GM19463 (cell line): ENCODE results near the gene HGFAC.
"Not testable (repeated sequence)": the region's sequence is repeated elsewhere in the genome, so short reads cannot be mapped to it uniquely, and the experiment has no call there.

Source experiments
- ATAC-seq: cut with Tn5 transposase; IDR thresholded peaks from one replicate; pipeline ENCODE4 v1.9.1; 2021; ENCODE audit warnings: mild to moderate bottlenecking, moderate library complexity; ENCODE audit not compliant: unreplicated experiment

Gene HGFAC

GRCh38 chr4:3440011-3440410 is 1.8 kb upstream of the HGFAC start:
- ATAC-seq = no peak

GRCh38 chr4:3440979-3441500 is 728 bp upstream of the HGFAC start:
- ATAC-seq = no peak

GRCh38 chr4:3442460-3442958 is 741 bp downstream of the HGFAC start:
- ATAC-seq = no peak

GRCh38 chr4:3442959-3443749 is 1.4 kb downstream of the HGFAC start:
- peak; percentile 53 for ATAC-seq

- no peak for ATAC-seq
Measured at GRCh38 chr4:3443750-3444309, 2.1 kb downstream of the HGFAC start.

- ATAC-seq = no peak
Measured at GRCh38 chr4:3444351-3445110, 2.8 kb downstream of the HGFAC start.

GRCh38 chr4:3445111-3445820 is 3.5 kb downstream of the HGFAC start:
- no peak for ATAC-seq

- ATAC-seq = no peak
Measured at GRCh38 chr4:3445829-3446545, 4.2 kb downstream of the HGFAC start.

GRCh38 chr4:3446631-3447320 is 5.0 kb downstream of the HGFAC start:
- ATAC-seq = no peak

GRCh38 chr4:3447431-3448395 is 5.9 kb downstream of the HGFAC start:
- no peak for ATAC-seq

- ATAC-seq = no peak
Measured at GRCh38 chr4:3449047-3449573, 7.3 kb downstream of the HGFAC start.

GRCh38 chr4:3449574-3450534 is 8.1 kb downstream of the HGFAC start:
- ATAC-seq = no peak

- ATAC-seq = no peak
Measured at GRCh38 chr4:3450643-3451042, 8.9 kb downstream of the HGFAC start.

- ATAC-seq = no peak
Measured at GRCh38 chr4:3451956-3452355, 10.2 kb downstream of the HGFAC start.

- ATAC-seq = no peak
Measured at GRCh38 chr4:3452376-3452775, 10.6 kb downstream of the HGFAC start.

- not testable (repeated sequence) for ATAC-seq
Measured at GRCh38 chr4:3455596-3455995, 13.8 kb downstream of the HGFAC start.

GRCh38 chr4:3458371-3458770 is 16.6 kb downstream of the HGFAC start:
- ATAC-seq = no peak
